GM12878 (cell line): ENCODE results near the gene GPR107. TPM values are rescaled to one million over a fixed set of nuclear protein-coding genes. Genes with fewer than 3 reads are reported as not detected.

Experiments used
- ATAC-seq: fragments of 200-7000 bp; cut with Tn5 transposase; 3 replicates; pipeline ENCODE4 v1.9.1; 2020; ENCODE audit warnings: mild to moderate bottlenecking, moderate library complexity
- BruUV-seq: library from RNA; stranded (reverse); fragments of 400-500 nt; replicated peaks from 2 replicates; lab custom pipeline; 2021; lab: Mats Ljungman, UMichigan
- CTCF ChIA-PET: fragments of 300-600 bp; sonication (Branson Sonifier 250); formaldehyde crosslinking; extraction: SDS; loops from one replicate; lab custom pipeline; 2021; ENCODE audit warnings: inconsistent platforms; lab: Yijun Ruan, JAX
- POLR2A ChIA-PET: fragments of 350-600 bp; formaldehyde crosslinking; extraction: SDS; loops from one replicate; lab custom pipeline; 2021; ENCODE audit warnings: inconsistent platforms; lab: Charles Lee
- RAD21 ChIA-PET: fragments of 300-600 bp; sonication (Branson Sonifier 250); formaldehyde crosslinking; loops from one replicate; lab custom pipeline; 2023; ENCODE audit warnings: antibody characterized with exemption; ENCODE audit not compliant: unreplicated experiment; lab: Charles Lee
- SMC1A ChIA-PET: fragments of 300-600 bp; sonication (Branson Sonifier 250); formaldehyde crosslinking; loops from one replicate; lab custom pipeline; 2023; ENCODE audit not compliant: unreplicated experiment, uncharacterized antibody; lab: Charles Lee
- DNase-seq: peaks from one replicate; pipeline ENCODE4 v3.0.0-alpha.2; 2011; ENCODE audit warnings: low read depth, low spot score
- FAIRE-seq: peaks from 3 replicates; lab custom pipeline; 2011; peaks lifted over from hg19 to GRCh38; lab: Jason Lieb, UNC
- H2AFZ ChIP-seq: 2 replicates; pipeline ENCODE4 v1.6.0; 2011; ENCODE audit warnings: low read depth, low read length, control low read depth; ENCODE audit not compliant: control insufficient read depth
- H3K27ac ChIP-seq: 2 replicates; pipeline ENCODE4 v1.5.1; 2011; ENCODE audit warnings: control low read depth; ENCODE audit not compliant: control insufficient read depth, insufficient read depth
- H3K27me3 ChIP-seq, 2 experiments: replicated peaks in 1 of 2; 2 replicates each; pipeline versions ENCODE4 v1.6.0 to v1.6.1; 2011; ENCODE audit warnings: low read length in 1 of 2; ENCODE audit not compliant: control insufficient read depth in 2 of 2, insufficient read depth in 2 of 2
- H3K36me3 ChIP-seq, 2 experiments: 2 replicates each; pipeline ENCODE4 v1.5.1; 2011; ENCODE audit warnings: low read length in 1 of 2; ENCODE audit not compliant: control insufficient read depth in 2 of 2, insufficient read depth in 2 of 2
- H3K4me1 ChIP-seq: 2 replicates; pipeline ENCODE4 v1.6.1; 2011; ENCODE audit warnings: mild to moderate bottlenecking, low read length, moderate library complexity, mixed read lengths; ENCODE audit not compliant: control insufficient read depth, insufficient read depth
- H3K4me2 ChIP-seq: 2 replicates; pipeline ENCODE4 v1.6.0; 2011; ENCODE audit warnings: control low read depth; ENCODE audit not compliant: control insufficient read depth, insufficient read depth
- H3K4me3 ChIP-seq: fragments of 200-600 bp; sonication (generic); 2 replicates; pipeline ENCODE4 v1.5.1; 2016
- H3K79me2 ChIP-seq: 2 replicates; pipeline ENCODE4 v1.6.0; 2011; ENCODE audit warnings: low read length; ENCODE audit not compliant: control insufficient read depth, insufficient read depth
- H3K9ac ChIP-seq: 2 replicates; pipeline ENCODE4 v1.8.0; 2011; ENCODE audit warnings: low read length, control low read depth, mixed read lengths; ENCODE audit not compliant: control insufficient read depth, insufficient read depth
- H3K9me3 ChIP-seq: replicated peaks from 3 replicates; pipeline ENCODE4 v1.5.1; 2011; ENCODE audit warnings: mild to moderate bottlenecking, low read length; ENCODE audit not compliant: control insufficient read depth, insufficient read depth
- H4K20me1 ChIP-seq: 2 replicates; pipeline ENCODE4 v1.6.0; 2011; ENCODE audit not compliant: control insufficient read depth, insufficient read depth
- CHD4 ChIP-seq: fragments of 200-600 bp; sonication (generic); IDR thresholded peaks from 2 replicates; pipeline ENCODE4 v1.6.1; 2016; ENCODE audit warnings: mild to moderate bottlenecking
- CTCF ChIP-seq, 3 experiments: IDR thresholded peaks in 2 of 3; conservative IDR thresholded peaks in 1 of 3; 2 replicates each; pipeline ENCODE4 v1.5.1; 2011; ENCODE audit warnings: low read depth in 3 of 3, low read length in 3 of 3, mild to moderate bottlenecking in 3 of 3, control low read depth in 2 of 3, moderate library complexity in 2 of 3, inconsistent platforms in 1 of 3, mixed read lengths in 1 of 3; ENCODE audit not compliant: control insufficient read depth in 2 of 3, insufficient read depth in 1 of 3; ENCODE audit errors: extremely low read depth in 1 of 3
- E2F4 ChIP-seq: IDR thresholded peaks from 2 replicates; pipeline ENCODE4 v1.6.1; 2012; ENCODE audit warnings: low read depth, low read length, improper control_type of control experiment
- EGR1 ChIP-seq, 2 experiments: IDR thresholded peaks; 1 replicate in 1 of 2; 2 replicates in 1 of 2; pipeline ENCODE4 v1.6.1; 2011 to 2012; ENCODE audit warnings: low read depth in 2 of 2, low read length in 2 of 2, borderline replicate concordance in 1 of 2, mild to moderate bottlenecking in 1 of 2, moderate library complexity in 1 of 2
- IKZF2 ChIP-seq, 2 experiments: fragments of 450-650 bp; IDR thresholded peaks; 2 replicates each; pipeline ENCODE4 v1.6.1; 2017; ENCODE audit warnings: mild to moderate bottlenecking in 2 of 2, moderate library complexity in 2 of 2
- SIN3A ChIP-seq: IDR thresholded peaks from 2 replicates; pipeline ENCODE4 v1.6.1; 2012; ENCODE audit warnings: low read depth, low read length, improper control_type of control experiment
- STAT1 ChIP-seq: fragments of 450-650 bp; conservative IDR thresholded peaks from 2 replicates; pipeline ENCODE4 v1.6.1; 2014; ENCODE audit warnings: antibody characterized with exemption, mild to moderate bottlenecking
- ZBTB33 ChIP-seq: fragments of 450-650 bp; IDR thresholded peaks from 2 replicates; pipeline ENCODE4 v1.6.1; 2017; ENCODE audit warnings: mild to moderate bottlenecking
- WGBS: methylation state at CpG from one replicate; pipeline ENCODE4 v1.1.6; 2016; ENCODE audit warnings: low lambda C conversion rate; ENCODE audit not compliant: insufficient replicate concordance, insufficient coverage; ENCODE audit errors: missing lambda C conversion rate; 5-methylcytosine and 5-hydroxymethylcytosine counted together
- in situ Hi-C: fragments of 300-500 bp; cut with MboI; formaldehyde crosslinking; loops from 9 replicates; pipeline ENCODE4 v1.14.3; 2018; ENCODE audit warnings: mixed read lengths
- intact Hi-C: fragments of 100-400 bp; cut with micrococcal nuclease; formaldehyde crosslinking; loops from one replicate; pipeline ENCODE4 v1.14.2; 2022; ENCODE audit not compliant: unreplicated experiment
- polyA plus RNA-seq, 11 experiments: library from polyadenylated mRNA; depleted of rRNA in 4 of 11; unstranded in 6 of 11; stranded (reverse) in 5 of 11; fragments of >200 nt; fragmentation: Nextera tagmentation in 4 of 11; fragmentation: Illumina TruSeq in 1 of 11; extraction: Ambion mirVana in 4 of 11; extraction: Trizol in 1 of 11; gene quantifications; 1 replicate in 1 of 11; 2 replicates in 10 of 11; pipeline versions ENCODE4 v1.2.1 to v1.2.3, GENCODE V29; 2011 to 2016; ENCODE audit warnings: inconsistent platforms in 2 of 11, missing spikeins in 2 of 11, low read depth in 1 of 11
- total RNA-seq, 4 experiments: library from RNA; depleted of rRNA in 3 of 4; stranded (reverse); fragments of >200 nt in 3 of 4; fragmentation: Illumina TruSeq in 1 of 4; extraction: Trizol in 1 of 4; gene quantifications; 2 replicates each; pipeline versions ENCODE4 v1.2.1 to v1.2.3, GENCODE V29; 2013 to 2021

Gene GPR107
- total and polyA plus RNA-seq, 10 of the 15 experiments (the other 5 are each of a cell fraction or from before 2014, with no cell fraction given): 2.7 to 21.4 (median 10.6) TPM

- intact Hi-C loops (no loop called here), in situ Hi-C loops (no loop called here)
- FAIRE-seq: no peak
- no peak for ATAC-seq
- SMC1A ChIA-PET: no interaction called here
- H3K4me3 ChIP-seq: peak overlapping the region; percentile 83
- H3K27me3 ChIP-seq: no peaks in the 10 kb centered on the region
- H4K20me1 ChIP-seq: no peaks in the 10 kb centered on the region
- no peak for DNase-seq
- peaks cover 78% of the 10 kb centered on the region for H3K79me2 ChIP-seq
- RAD21 ChIA-PET: no interaction called here
- no TSS peak for BruUV-seq
- H3K4me1 ChIP-seq: peaks cover 7% of the 10 kb centered on the region
- 62% methylated on average over 8 of the region's 8 CpGs for WGBS
- CTCF ChIA-PET: no interaction called here
- POLR2A ChIA-PET: no interaction called here
- H2AFZ ChIP-seq: no peak overlapping the region
- H3K36me3 ChIP-seq: no peaks in the 10 kb centered on the region; a peak in 2 of 4 replicates
- H3K9ac ChIP-seq: peak overlapping the region; percentile 95
- peak overlapping the region; percentile 82 for H3K4me2 ChIP-seq
- TF ChIP-seq EGR1 (IDR thresholded peaks at IDR 0.05; ENCODE audit: borderline replicate concordance in 1 of 2, low read depth in 2 of 2, low read length in 2 of 2): no peak
- TF ChIP-seq ZBTB33: 0 out of 2 replicates have a peak, but pooled peaks have one; percentile 5
- TF ChIP-seq, all 136 proteins: peak for 1
- peak overlapping the region; percentile 95; the same call in 1 of the 2 replicates for H3K27ac ChIP-seq
- H3K9me3 ChIP-seq: no peaks in the 10 kb centered on the region
These were observed 1.1 kb downstream of the GPR107 start for GRCh38 chr9:130054820-130055219.

- Histone ChIP-seq H3K79me2 (peaks cover 79% of the 10 kb centered on the region), H3K4me1 (peaks cover 11% of the 10 kb centered on the region), H3K36me3 (no peaks in the 10 kb centered on the region; a peak in 2 of 4 replicates), H3K27ac (no peak overlapping the region), H3K4me3 (no peak overlapping the region), H4K20me1 (no peaks in the 10 kb centered on the region), H3K4me2 (no peak overlapping the region), H3K27me3 (no peaks in the 10 kb centered on the region), H3K9me3 (no peaks in the 10 kb centered on the region), H3K9ac (no peak overlapping the region), H2AFZ (no peak overlapping the region)
- ChIA-PET CTCF (interaction anchor here (0.6 kb wide), 1 partner anchor 66 kb away, joined by 3 read pairs; no protein-coding TSS in a partner anchor), POLR2A (interaction anchor here (1.3 kb wide), 1 partner anchor 9 kb away, joined by 3 read pairs; no protein-coding TSS in a partner anchor), RAD21 (no interaction called here), SMC1A (no interaction called here)
- no peak for FAIRE-seq
- DNase-seq: no peak
- no TSS peak for BruUV-seq
- peak; percentile 9; the same call in 2 of the 3 replicates for ATAC-seq
- 86% methylated on average over 4 of the region's 7 CpGs for WGBS
- intact Hi-C loops: no loop called here
- in situ Hi-C loops: no loop called here
- TF ChIP-seq SIN3A (no peak), STAT1 (no peak), IKZF2 (IDR thresholded peaks at IDR 0.05) (0 out of 4 replicates have a peak, but pooled peaks of 1 of the 2 experiments have one; percentile 19), E2F4 (no peak), CHD4 (no peak), CTCF (IDR thresholded peaks at IDR 0.05 in 2 of 3, conservative IDR thresholded peaks at IDR 0.05 in 1 of 3; ENCODE audit: control insufficient read depth in 2 of 3, extremely low read depth in 1 of 3, insufficient read depth in 1 of 3, low read depth in 3 of 3, low read length in 3 of 3) (peak in 2 of 3 experiments; percentile 18 to 19; a peak in 1 of 6 replicates)
These were observed 4.4 kb downstream of the GPR107 start for GRCh38 chr9:130058154-130058553.
